GM18502 (cell line): Measurements from ENCODE around the gene KRT9.
"Not testable (repeated sequence)": the region's sequence is repeated elsewhere in the genome, so short reads cannot be mapped to it uniquely, and the experiment has no call there.

Experiments
- ATAC-seq: cut with Tn5 transposase; IDR thresholded peaks from one replicate; pipeline ENCODE4 v1.9.1; 2021; ENCODE audit warnings: mild to moderate bottlenecking; ENCODE audit not compliant: unreplicated experiment, poor library complexity

Gene KRT9

DNA sequence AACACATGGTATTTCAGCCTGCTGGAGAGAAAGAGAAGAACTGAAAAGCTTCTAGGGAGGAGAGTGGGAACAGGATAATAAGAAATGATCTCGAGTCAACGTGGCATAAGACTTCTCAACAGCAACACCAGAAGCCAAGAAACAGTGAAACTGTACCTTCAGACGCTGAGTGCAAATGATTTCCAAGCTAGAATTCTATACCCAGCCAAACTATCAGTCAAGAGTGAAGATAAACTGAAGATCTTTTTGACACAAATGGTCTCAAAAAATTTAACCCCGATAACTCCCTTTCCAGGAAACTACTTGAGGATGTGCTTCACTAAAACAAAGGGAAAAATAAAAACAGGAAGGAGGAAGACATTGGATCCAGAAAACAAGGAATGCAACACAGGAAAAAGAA is 35.1 kb upstream of the KRT9 start:
- not testable (repeated sequence) for ATAC-seq

- ATAC-seq: no peak
Measured at GRCh38 chr17:41602524-41602923, 30.7 kb upstream of the KRT9 start.

GRCh38 chr17:41600318-41600717 is 28.5 kb upstream of the KRT9 start:
- no peak for ATAC-seq

GRCh38 chr17:41599680-41600079 is 27.8 kb upstream of the KRT9 start:
- no peak for ATAC-seq

DNA sequence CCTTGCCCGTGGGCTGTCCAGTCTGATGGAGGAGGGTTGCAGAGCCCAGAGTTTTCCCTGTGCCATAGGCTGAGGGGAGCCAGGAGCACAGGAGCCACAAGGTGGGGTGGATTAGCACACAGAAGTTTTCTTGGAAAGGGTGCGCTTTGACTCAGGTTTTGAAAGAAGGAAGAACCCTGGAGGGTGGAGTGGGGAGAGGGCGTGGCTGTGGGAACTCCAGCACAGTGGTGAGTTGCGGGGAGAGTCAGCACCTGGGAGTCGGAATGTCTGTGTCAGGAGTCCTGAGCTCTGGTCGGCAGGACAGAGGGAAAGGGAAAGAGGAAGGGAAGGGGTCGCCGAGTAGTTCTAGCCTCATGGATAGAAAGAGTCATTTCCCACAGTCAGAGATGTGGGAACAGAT is 23.7 kb upstream of the KRT9 start:
- ATAC-seq: no peak

DNA sequence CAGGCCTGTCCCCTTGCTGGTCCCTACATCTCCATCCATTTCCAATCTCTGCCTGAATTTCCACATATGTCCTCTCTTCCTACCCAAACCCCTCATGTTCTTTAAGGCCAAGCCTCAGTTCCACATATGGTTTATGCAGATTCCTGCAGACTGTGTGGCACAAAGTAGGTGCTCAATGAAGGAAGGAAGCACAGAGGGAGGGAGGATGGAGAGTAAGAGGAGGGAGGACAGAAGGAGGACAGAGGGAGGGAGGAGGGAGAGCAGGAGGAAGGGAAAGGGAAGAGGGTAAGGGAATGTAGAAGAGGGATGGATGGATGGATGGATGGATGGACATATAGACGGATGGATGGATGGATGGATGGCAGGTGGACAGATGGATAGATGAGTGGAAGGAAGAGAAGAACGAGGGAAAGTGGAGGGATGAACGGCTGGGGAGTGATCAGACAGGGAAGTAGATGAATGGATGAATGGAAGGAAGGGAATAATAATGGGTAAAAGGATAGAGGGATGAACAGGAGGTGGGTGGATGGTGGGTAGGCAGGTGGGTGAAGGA is 22.6 kb upstream of the KRT9 start:
- ATAC-seq: no peak

DNA sequence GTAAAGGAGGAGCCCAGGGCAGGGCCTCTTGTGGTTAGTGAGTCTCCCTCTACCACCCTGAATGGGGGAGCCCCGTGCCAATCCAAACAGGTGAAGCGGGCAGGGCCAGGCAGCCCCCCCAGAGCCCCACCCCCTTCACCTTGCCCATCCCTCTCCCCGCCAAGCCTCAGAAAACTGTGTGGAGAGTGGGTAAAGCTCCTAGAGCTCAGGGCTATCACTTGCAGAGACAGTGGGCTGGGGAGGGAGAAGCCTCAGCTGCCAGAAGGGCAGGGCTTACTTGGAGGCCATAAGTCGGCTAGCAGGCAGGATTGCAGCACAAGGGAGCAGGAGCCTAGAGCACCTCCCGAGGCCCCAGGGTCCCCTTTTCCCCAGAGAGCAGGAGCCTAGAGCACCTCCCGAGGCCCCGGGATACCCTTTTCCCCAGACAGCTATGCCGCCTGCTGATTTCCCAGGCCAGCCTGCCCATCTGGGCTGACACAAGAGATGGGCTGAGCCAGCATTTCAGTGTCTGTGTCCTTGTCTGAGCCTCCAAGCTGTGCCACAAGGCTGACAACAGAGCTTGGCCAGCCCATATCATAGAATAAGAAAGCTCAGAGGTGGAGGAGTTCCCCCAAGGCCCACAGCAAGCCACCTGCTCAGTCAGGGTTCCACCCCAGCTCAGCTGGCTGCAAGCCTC is 21.6 kb upstream of the KRT9 start:
- ATAC-seq: no peak

GRCh38 chr17:41592601-41593305 is 20.9 kb upstream of the KRT9 start:
- ATAC-seq: no peak

- ATAC-seq: no peak
Measured at GRCh38 chr17:41589301-41589700, 17.4 kb upstream of the KRT9 start.

- ATAC-seq: no peak
Measured at GRCh38 chr17:41588126-41588810, 16.4 kb upstream of the KRT9 start.

GRCh38 chr17:41586863-41587495 is 15.1 kb upstream of the KRT9 start, which contains the start of gene KRT14:
TSS of gene KRT14 (minus strand) at chr17:41586895. CDS start at chr17:41586834, 61 bp downstream.
- ATAC-seq: no peak

GRCh38 chr17:41585301-41586056 is 13.6 kb upstream of the KRT9 start:
- ATAC-seq: no peak

GRCh38 chr17:41584331-41584927 is 12.6 kb upstream of the KRT9 start:
- not testable (repeated sequence) for ATAC-seq

- no peak for ATAC-seq
Measured at GRCh38 chr17:41583137-41584127, 11.6 kb upstream of the KRT9 start.

DNA sequence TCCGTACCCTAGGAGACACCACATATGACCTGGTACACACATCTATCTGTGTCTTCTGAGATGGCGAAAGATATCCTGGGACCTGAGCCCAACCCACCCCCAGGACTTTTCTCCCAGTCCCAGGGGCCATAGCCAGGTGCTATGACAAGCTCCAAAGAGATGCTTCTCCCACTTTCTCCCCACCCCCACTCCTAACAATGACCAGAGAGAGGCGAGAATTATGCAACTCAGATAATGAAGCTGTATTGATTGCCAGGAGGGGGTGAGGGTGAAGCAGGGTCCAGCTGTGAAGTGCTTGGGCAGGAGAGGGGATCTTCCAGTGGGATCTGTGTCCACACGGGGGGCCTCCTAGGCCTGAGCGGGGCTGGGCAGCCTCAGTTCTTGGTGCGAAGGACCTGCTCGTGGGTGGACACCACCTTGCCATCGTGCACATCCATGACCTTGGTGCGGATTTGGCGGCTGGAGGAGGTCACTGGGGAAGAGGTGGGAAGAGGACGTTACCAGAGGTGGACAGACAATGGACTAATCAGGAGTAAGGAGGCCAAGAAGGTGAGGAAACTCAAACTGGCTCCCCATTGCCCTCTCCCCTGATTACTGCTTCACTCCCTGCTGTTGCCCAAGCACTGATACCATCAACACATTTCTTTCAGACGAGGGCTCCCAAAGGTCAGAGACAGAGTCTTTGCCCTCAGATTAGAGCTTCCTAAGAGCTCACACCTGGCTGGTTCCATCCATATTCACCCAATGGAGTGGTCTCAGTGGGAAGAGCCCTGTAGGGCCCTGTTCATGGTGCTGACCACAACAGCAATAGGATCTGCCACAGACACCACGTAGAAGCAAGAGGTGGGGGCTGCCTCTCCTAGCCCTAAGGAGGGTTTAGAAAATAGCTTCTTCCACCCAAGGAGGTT is 10.5 kb upstream of the KRT9 start:
- ATAC-seq: not testable (repeated sequence)

- ATAC-seq: no peak
Measured at GRCh38 chr17:41581366-41582060, 9.7 kb upstream of the KRT9 start.
